Body of pancreas (tissue), 4 donors: ENCODE results near the gene FOSL1. TPM values are rescaled to one million over a fixed set of nuclear protein-coding genes. Genes with fewer than 3 reads are reported as not detected.

ENCODE experiments used
- ATAC-seq: fragments of 150-250 bp; one replicate; pipeline ENCODE4 v1.9.1; 2016
- DNase-seq, 4 donors: peaks; one replicate each; pipeline ENCODE4 v3.0.0-alpha.2; 2019
- H3K27ac ChIP-seq, 4 donors: fragments of 200-600 bp; sonication (generic); 1 replicate in 3 of 4; 2 replicates in 1 of 4; pipeline versions ENCODE4 v1.5.1 to v1.6.1; 2016 to 2019; ENCODE audit warnings: mild to moderate bottlenecking in 1 of 4, mixed read lengths in 1 of 4, moderate library complexity in 1 of 4
- H3K27me3 ChIP-seq, 2 donors: fragments of 200-600 bp; sonication (generic); one replicate each; pipeline ENCODE4 v1.6.0; 2016; ENCODE audit warnings: mild to moderate bottlenecking in 1 of 2
- H3K36me3 ChIP-seq, 2 donors: fragments of 200-600 bp; sonication (generic); replicated peaks in 1 of 2; 2 replicates each; pipeline ENCODE4 v1.5.1; 2016; ENCODE audit warnings: low read depth in 2 of 2; ENCODE audit not compliant: insufficient read depth in 1 of 2
- H3K4me1 ChIP-seq: fragments of 200-600 bp; sonication (generic); one replicate; pipeline ENCODE4 v1.6.0; 2016
- H3K4me3 ChIP-seq, 2 donors: fragments of 200-600 bp; sonication (generic); 1 replicate in 1 of 2; 2 replicates in 1 of 2; pipeline ENCODE4 v1.5.1; 2016 to 2019
- H3K9me3 ChIP-seq, 3 donors: fragments of 200-600 bp; sonication (generic); 1 replicate in 2 of 3; 2 replicates in 1 of 3; pipeline ENCODE4 v1.5.1; 2016
- POLR2A ChIP-seq, 3 donors: fragments of 450-650 bp; IDR thresholded peaks; one replicate each; pipeline ENCODE4 v1.6.1; 2016; ENCODE audit warnings: antibody characterized with exemption in 3 of 3, mild to moderate bottlenecking in 2 of 3
- WGBS, 2 donors: methylation state at CpG; one replicate each; pipeline ENCODE4 v1.1.5; 2017; 5-methylcytosine and 5-hydroxymethylcytosine counted together
- intact Hi-C: fragments of 100-400 bp; cut with DNase I; formaldehyde crosslinking; loops from one replicate; pipeline ENCODE4 v1.15.1; 2023
- total RNA-seq, 2 donors: library from RNA; depleted of rRNA; stranded (reverse); fragments of >200 nt; gene quantifications; one replicate each; pipeline ENCODE4 v1.1.0, GENCODE V29; 2016
- TF ChIP-seq, protein P1 (sequence below), 7 experiments: fragments of 450-650 bp in 4 of 7; fragments of 200-600 bp in 3 of 7; sonication (generic) in 3 of 7; IDR thresholded peaks; one replicate each; pipeline ENCODE4 v1.5.1; 2016 to 2019; ENCODE audit warnings: antibody characterized with exemption in 7 of 7

The FOSL1 gene
- total RNA-seq, 2 donors from 2014 or later, result 0.52 to 17.8 TPM

DNA sequence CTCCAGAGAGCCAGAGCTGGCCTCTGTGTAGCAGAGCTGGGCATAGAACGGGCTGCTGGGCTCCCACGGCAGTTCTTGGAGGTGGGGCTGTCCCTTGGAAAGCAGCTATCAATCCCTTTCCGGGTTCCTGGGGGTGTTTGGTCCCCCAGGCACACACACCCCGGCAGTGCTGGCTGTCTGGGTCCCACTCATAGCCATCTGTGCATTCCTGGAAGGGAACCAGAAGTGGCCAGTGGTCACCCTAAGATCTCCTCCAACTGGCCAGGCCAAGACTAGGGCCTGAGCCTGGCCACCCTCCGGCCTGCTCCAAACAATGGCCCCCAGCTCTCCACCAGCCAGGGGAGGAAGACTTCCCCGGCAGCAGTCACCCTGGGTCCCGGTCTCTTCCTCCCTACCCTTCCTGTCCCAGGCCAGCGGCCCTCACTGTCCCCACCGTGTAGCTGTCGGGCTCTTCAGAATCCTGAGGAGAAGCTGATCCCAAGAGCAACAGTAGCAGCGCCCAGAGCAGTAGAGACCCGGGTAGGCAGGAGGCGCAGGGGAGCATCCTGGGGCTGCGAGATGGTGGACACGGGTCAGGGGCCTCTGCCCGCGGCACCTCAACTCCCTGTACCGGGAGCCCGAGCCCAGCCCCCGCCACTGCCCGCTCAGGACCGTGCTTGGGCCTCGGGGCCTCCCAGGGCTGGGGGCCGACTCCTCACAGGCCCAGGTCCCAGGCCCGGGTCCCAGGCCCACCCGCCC, 28.2 kb downstream of the FOSL1 start:
- Histone ChIP-seq H3K4me3 (no peak overlapping the region), H3K27me3 (no peaks in the 10 kb centered on the region), H3K36me3 (no peaks in the 10 kb centered on the region), H3K27ac (peak overlapping the region; percentile 68 to 81 (median 78)), H3K9me3 (no peaks in the 10 kb centered on the region), H3K4me1 (peaks cover 25% of the 10 kb centered on the region)
- DNase-seq, result no peak
- intact Hi-C loops, result no loop called here
- 53 to 74% methylated on average over 6 to 16 of the region's 26 CpGs for WGBS, 2 donors
- ATAC-seq, result peak; percentile 1
- TF ChIP-seq POLR2A (IDR thresholded peaks at IDR 0.05), result no peak
- TF ChIP-seq, protein P1, sequence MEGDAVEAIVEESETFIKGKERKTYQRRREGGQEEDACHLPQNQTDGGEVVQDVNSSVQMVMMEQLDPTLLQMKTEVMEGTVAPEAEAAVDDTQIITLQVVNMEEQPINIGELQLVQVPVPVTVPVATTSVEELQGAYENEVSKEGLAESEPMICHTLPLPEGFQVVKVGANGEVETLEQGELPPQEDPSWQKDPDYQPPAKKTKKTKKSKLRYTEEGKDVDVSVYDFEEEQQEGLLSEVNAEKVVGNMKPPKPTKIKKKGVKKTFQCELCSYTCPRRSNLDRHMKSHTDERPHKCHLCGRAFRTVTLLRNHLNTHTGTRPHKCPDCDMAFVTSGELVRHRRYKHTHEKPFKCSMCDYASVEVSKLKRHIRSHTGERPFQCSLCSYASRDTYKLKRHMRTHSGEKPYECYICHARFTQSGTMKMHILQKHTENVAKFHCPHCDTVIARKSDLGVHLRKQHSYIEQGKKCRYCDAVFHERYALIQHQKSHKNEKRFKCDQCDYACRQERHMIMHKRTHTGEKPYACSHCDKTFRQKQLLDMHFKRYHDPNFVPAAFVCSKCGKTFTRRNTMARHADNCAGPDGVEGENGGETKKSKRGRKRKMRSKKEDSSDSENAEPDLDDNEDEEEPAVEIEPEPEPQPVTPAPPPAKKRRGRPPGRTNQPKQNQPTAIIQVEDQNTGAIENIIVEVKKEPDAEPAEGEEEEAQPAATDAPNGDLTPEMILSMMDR (IDR thresholded peaks at IDR 0.05), result no peak

DNA sequence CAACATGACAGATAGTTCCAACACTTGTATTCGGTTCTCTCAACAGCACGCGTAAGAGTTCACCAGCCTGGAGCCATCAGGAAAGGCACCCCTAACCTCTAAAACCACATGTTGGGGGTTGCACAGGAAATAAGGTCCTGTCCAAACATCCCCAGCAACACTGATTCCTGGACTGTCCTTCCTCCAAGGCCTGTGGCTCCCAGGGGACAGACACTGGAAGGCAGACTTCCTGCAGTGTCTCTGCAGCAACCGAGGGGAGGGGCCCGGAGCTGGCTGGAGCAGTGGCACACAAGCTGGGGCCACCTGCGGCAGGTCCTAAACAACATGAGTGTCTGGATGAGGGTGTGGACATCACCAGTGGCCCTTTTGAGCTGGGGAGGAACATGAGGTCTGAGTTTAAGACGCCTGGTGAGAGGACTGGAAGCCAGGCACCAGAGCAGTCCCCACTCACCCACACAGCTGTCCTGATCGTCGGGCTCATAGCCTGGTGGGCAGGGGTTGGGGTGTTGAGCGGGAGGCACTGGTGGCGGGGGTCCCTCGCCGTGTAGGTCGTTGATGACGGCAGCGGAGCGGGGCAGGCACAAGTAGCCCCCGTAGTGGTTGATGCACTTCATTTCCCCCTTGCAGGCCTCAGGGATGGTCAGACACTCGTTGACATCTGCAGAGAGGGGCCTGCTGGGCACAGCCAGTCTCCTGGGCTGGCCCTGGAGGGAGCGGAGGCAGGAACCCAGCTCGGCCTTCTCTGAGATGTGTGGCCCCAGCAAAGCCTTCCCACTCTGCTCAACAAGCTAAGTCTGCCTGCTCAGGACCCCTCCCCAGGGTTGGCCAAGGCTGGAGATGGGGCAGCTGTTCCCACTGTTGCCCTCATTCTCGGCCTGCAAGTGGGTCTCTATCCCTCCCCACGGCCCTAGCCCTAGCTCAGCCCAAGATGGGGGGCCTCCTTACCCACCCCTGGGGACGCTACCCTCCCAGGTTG, 29.2 kb downstream of the FOSL1 start:
- ATAC-seq, result no peak
- peaks cover 25% of the 10 kb centered on the region for H3K4me1 ChIP-seq
- H3K36me3 ChIP-seq, result peaks cover 0 to 1% of the 10 kb centered on the region in 2 donors
- TF ChIP-seq, protein P1 (IDR thresholded peaks at IDR 0.05), result no peak
- no peak for TF ChIP-seq POLR2A (IDR thresholded peaks at IDR 0.05)
- intact Hi-C loops, result no loop called here
- peak in 1 of 4 donors; percentile 24 for DNase-seq
- no peak overlapping the region for H3K4me3 ChIP-seq
- H3K27ac ChIP-seq, result peak overlapping the region in 2 of 4 donors; percentile 77 to 80
- H3K9me3 ChIP-seq, result no peaks in the 10 kb centered on the region
- H3K27me3 ChIP-seq, result no peaks in the 10 kb centered on the region
- 71 to 74% methylated on average over 20 to 24 of the region's 24 CpGs for WGBS, 2 donors

DNA sequence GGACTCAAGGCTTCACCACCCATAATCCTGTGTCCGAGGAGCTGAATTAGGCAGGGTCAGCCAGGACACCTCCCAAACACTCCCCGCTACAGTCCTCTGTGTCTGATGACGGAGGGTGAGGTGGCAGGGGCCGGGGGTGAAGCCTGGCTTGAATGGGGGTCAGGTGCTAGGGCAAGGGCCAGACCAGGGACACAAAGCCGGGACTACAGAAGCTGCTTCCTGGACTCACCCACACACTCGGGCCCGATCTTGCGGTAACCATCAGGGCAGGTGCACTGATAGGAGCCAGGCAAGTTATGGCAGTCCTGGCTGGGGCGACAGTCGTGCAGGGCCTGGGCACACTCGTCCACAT, 29.9 kb downstream of the FOSL1 start:
- ATAC-seq (no peak), DNase-seq (peak in 1 of 4 donors; percentile 16)
- H3K27ac ChIP-seq, result no peak overlapping the region
- no peaks in the 10 kb centered on the region for H3K9me3 ChIP-seq
- TF ChIP-seq, protein P1 (IDR thresholded peaks at IDR 0.05), result no peak
- no peak for TF ChIP-seq POLR2A (IDR thresholded peaks at IDR 0.05)
- peaks cover 3 to 4% of the 10 kb centered on the region in 2 donors for H3K36me3 ChIP-seq
- 68 to 70% methylated on average over 5 to 11 of the region's 11 CpGs for WGBS, 2 donors
- intact Hi-C loops, result no loop called here
- no peak overlapping the region for H3K4me3 ChIP-seq
- peaks cover 25% of the 10 kb centered on the region for H3K4me1 ChIP-seq
- no peaks in the 10 kb centered on the region for H3K27me3 ChIP-seq

DNA sequence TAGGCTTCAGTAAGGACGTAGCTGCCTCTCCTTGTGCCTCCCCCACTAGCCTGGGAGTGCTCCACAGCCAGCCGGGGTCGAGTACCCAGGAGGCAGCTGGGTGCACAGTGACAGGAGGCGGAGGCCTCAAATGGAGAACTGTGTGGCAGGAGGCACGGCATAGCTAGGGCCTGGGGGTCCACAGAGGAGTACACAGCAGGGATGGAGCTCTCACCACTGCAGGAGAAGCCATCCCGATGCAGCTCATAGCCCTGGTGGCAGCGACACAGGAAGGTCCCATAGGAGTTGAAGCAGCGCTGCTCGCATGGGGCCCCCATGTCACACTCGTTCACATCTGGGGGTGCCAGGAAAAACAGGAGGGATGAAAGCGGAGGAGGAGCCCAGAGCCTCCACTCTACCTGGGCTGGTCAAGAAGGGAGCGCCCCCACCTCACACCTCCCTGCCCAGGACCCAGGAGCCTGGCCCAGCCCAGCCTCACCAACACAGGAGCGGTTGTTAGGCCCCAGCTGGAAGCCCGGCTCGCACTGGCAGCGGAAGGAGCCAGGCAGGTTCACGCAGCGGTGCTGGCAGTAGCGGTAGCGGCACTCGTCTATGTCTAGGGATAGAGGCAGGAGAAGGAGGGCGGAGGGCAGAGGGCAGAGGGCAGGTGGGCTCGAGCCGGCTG, 30.4 kb downstream of the FOSL1 start:
- H3K27me3 ChIP-seq, result no peaks in the 10 kb centered on the region
- no peak for TF ChIP-seq POLR2A (IDR thresholded peaks at IDR 0.05)
- TF ChIP-seq, protein P1 (IDR thresholded peaks at IDR 0.05), result no peak
- H3K9me3 ChIP-seq, result no peaks in the 10 kb centered on the region
- H3K36me3 ChIP-seq, result peaks cover 3 to 6% of the 10 kb centered on the region in 2 donors
- H3K27ac ChIP-seq, result no peak overlapping the region
- no peak overlapping the region for H3K4me3 ChIP-seq
- H3K4me1 ChIP-seq, result peaks cover 25% of the 10 kb centered on the region
- WGBS, 2 donors, result 77 to 83% methylated on average over 16 to 24 of the region's 24 CpGs
- DNase-seq, result peak in 1 of 4 donors; percentile 12
- ATAC-seq, result no peak
- intact Hi-C loops, result no loop called here
